Bronchial epithelial cell (primary cell): ENCODE data around the gene RRH. TPM values are rescaled to one million over a fixed set of nuclear protein-coding genes. Genes with fewer than 3 reads are reported as not detected.

Experiments
- DNase-seq: peaks from one replicate; pipeline ENCODE4 v3.0.0-alpha.2; 2010; ENCODE audit warnings: low read depth
- FAIRE-seq: peaks from 2 replicates; lab custom pipeline; 2011; peaks lifted over from hg19 to GRCh38; lab: Jason Lieb, UNC
- H3K27me3 ChIP-seq: 2 replicates; pipeline ENCODE4 v1.5.1; 2011; ENCODE audit warnings: low read length; ENCODE audit not compliant: control insufficient read depth, insufficient read depth
- H3K36me3 ChIP-seq: 2 replicates; pipeline ENCODE4 v1.5.1; 2011; ENCODE audit warnings: low read length; ENCODE audit not compliant: control insufficient read depth, insufficient read depth
- H3K4me3 ChIP-seq: 2 replicates; pipeline ENCODE4 v1.5.1; 2011; ENCODE audit warnings: mild to moderate bottlenecking, low read depth, low read length, control low read depth
- CTCF ChIP-seq: IDR thresholded peaks from 2 replicates; pipeline ENCODE4 v1.5.1; 2011; ENCODE audit warnings: mild to moderate bottlenecking, moderate library complexity, low read length, control low read depth, inconsistent platforms; ENCODE audit not compliant: insufficient read depth, severe bottlenecking
- total RNA-seq: library from RNA; depleted of rRNA; stranded (reverse); fragments of >200 nt; gene quantifications from 2 replicates; pipeline ENCODE4 v1.2.1, GENCODE V29; 2014

RRH gene
- total RNA-seq, 1 donor from 2014 or later: 0.26 TPM

- TF ChIP-seq CTCF: no peak
- H3K36me3 ChIP-seq: peaks cover 5% of the 10 kb centered on the region
- no peak for FAIRE-seq
These were observed 7.2 kb upstream of the RRH start for GRCh38 chr4:109820563-109820962.

GRCh38 chr4:109821185-109821584, 6.6 kb upstream of the RRH start:
- FAIRE-seq (no peak), DNase-seq (no peak)
- no peak for TF ChIP-seq CTCF
- no peak overlapping the region for H3K4me3 ChIP-seq
- H3K36me3 ChIP-seq: peaks cover 5% of the 10 kb centered on the region
- H3K27me3 ChIP-seq: no peaks in the 10 kb centered on the region

More at GRCh38 chr4:109820563-109820962, 7.2 kb upstream of the RRH start:
- DNase-seq: no peak
- Histone ChIP-seq H3K27me3 (no peaks in the 10 kb centered on the region), H3K4me3 (no peak overlapping the region)

GRCh38 chr4:109826719-109827118, 1.1 kb upstream of the RRH start:
- no peak for FAIRE-seq
- peaks cover 4% of the 10 kb centered on the region for H3K36me3 ChIP-seq
- TF ChIP-seq CTCF: peak; percentile 37
- DNase-seq: peak; percentile 20
- no peaks in the 10 kb centered on the region for H3K27me3 ChIP-seq
- H3K4me3 ChIP-seq: no peak overlapping the region

- DNase-seq: no peak
- H3K27me3 ChIP-seq: no peaks in the 10 kb centered on the region
- no peak overlapping the region for H3K4me3 ChIP-seq
- H3K36me3 ChIP-seq: no peaks in the 10 kb centered on the region
- TF ChIP-seq CTCF: no peak
- FAIRE-seq: no peak
These were observed 6.0 kb downstream of the RRH start for GRCh38 chr4:109833756-109834155.

GRCh38 chr4:109836985-109837384, 9.2 kb downstream of the RRH start:
- no peaks in the 10 kb centered on the region for H3K36me3 ChIP-seq
- FAIRE-seq (no peak), DNase-seq (no peak)
- no peak for TF ChIP-seq CTCF
- H3K27me3 ChIP-seq: no peaks in the 10 kb centered on the region
- H3K4me3 ChIP-seq: no peak overlapping the region

GRCh38 chr4:109846395-109847098, 18.8 kb downstream of the RRH start:
- TF ChIP-seq CTCF: no peak
- no peaks in the 10 kb centered on the region for H3K36me3 ChIP-seq
- no peaks in the 10 kb centered on the region for H3K27me3 ChIP-seq
- no peak for FAIRE-seq
- no peak overlapping the region for H3K4me3 ChIP-seq
- DNase-seq: no peak
